H1 (cell line): Measurements from ENCODE around the gene RECK. TPM values are rescaled to one million over a fixed set of nuclear protein-coding genes. Genes with fewer than 3 reads are reported as not detected.

Experiments
- CTCF ChIA-PET: fragments of 300-600 bp; sonication (Branson Sonifier 250); formaldehyde crosslinking; loops from one replicate; lab custom pipeline; 2021; ENCODE audit not compliant: partially characterized antibody; lab: Charles Lee
- POLR2A ChIA-PET: fragments of 300-600 bp; sonication (Branson Sonifier 250); formaldehyde crosslinking; loops from one replicate; lab custom pipeline; 2021; ENCODE audit warnings: inconsistent platforms; ENCODE audit not compliant: partially characterized antibody; lab: Charles Lee
- DNase-seq, 2 experiments: peaks; one replicate each; pipeline versions ENCODE4 v3.0.0 to v3.0.0-alpha.2; 2010 to 2022; ENCODE audit warnings: low spot score in 2 of 2, low read depth in 1 of 2, mixed read lengths in 1 of 2
- FAIRE-seq: peaks from 2 replicates; lab custom pipeline; 2011; peaks lifted over from hg19 to GRCh38; lab: Jason Lieb, UNC
- H2AFZ ChIP-seq: 2 replicates; pipeline ENCODE4 v1.8.1; 2012; ENCODE audit warnings: low read length, inconsistent platforms
- H2AK5ac ChIP-seq: 2 replicates; pipeline ENCODE4 v1.6.1; 2013; ENCODE audit warnings: low read depth, low read length
- H2BK120ac ChIP-seq: replicated peaks from 2 replicates; pipeline ENCODE3; 2013; ENCODE audit warnings: low read depth, low read length, inconsistent platforms
- H2BK12ac ChIP-seq: 2 replicates; pipeline ENCODE4 v1.6.1; 2013; ENCODE audit warnings: low read depth, low read length
- H2BK15ac ChIP-seq: 2 replicates; pipeline ENCODE4 v1.6.1; 2013; ENCODE audit warnings: low read length
- H2BK20ac ChIP-seq: 2 replicates; pipeline ENCODE4 v1.6.1; 2013; ENCODE audit warnings: low read length
- H2BK5ac ChIP-seq: 2 replicates; pipeline ENCODE4 v1.6.1; 2013; ENCODE audit warnings: low read depth, low read length
- H3K14ac ChIP-seq: 2 replicates; pipeline ENCODE4 v1.6.1; 2013; ENCODE audit warnings: inconsistent platforms; ENCODE audit not compliant: insufficient read length
- H3K18ac ChIP-seq: 2 replicates; pipeline ENCODE4 v1.6.1; 2013; ENCODE audit warnings: low read length; ENCODE audit errors: extremely low read depth
- H3K23ac ChIP-seq: 2 replicates; pipeline ENCODE4 v1.6.1; 2013; ENCODE audit warnings: inconsistent platforms; ENCODE audit not compliant: insufficient read length
- H3K23me2 ChIP-seq: 2 replicates; pipeline ENCODE4 v1.6.1; 2013; ENCODE audit warnings: low read depth, low read length
- H3K27ac ChIP-seq: 2 replicates; pipeline ENCODE4 v1.6.1; 2011; ENCODE audit warnings: low read depth, low read length, inconsistent platforms
- H3K27me3 ChIP-seq, 4 experiments: replicated peaks in 1 of 4; 1 replicate in 1 of 4; 2 replicates in 3 of 4; pipeline versions ENCODE4 v1.6.1 to v1.8.1; 2011 to 2013; ENCODE audit warnings: low read length in 3 of 4, mild to moderate bottlenecking in 3 of 4, inconsistent platforms in 2 of 4, mixed read lengths in 2 of 4, moderate library complexity in 1 of 4; ENCODE audit not compliant: control insufficient read depth in 3 of 4, insufficient read depth in 3 of 4; ENCODE audit errors: extremely low read depth in 1 of 4
- H3K36me3 ChIP-seq, 4 experiments: 2 replicates each; pipeline versions ENCODE4 v1.6.1 to v1.8.1; 2011 to 2013; ENCODE audit warnings: mild to moderate bottlenecking in 4 of 4, low read length in 3 of 4, moderate library complexity in 2 of 4, control low read depth in 1 of 4, inconsistent platforms in 1 of 4; ENCODE audit not compliant: insufficient read depth in 4 of 4, control insufficient read depth in 2 of 4
- H3K4ac ChIP-seq: replicated peaks from 2 replicates; pipeline ENCODE3; 2013; ENCODE audit warnings: low read length, low read depth, mixed read lengths, inconsistent platforms; ENCODE audit not compliant: insufficient read length
- H3K4me1 ChIP-seq, 4 experiments: replicated peaks in 1 of 4; 1 replicate in 1 of 4; 2 replicates in 3 of 4; pipeline versions ENCODE4 v1.6.1 to v1.8.1; 2011 to 2013; ENCODE audit warnings: low read length in 3 of 4, inconsistent platforms in 2 of 4, mixed read lengths in 1 of 4; ENCODE audit not compliant: insufficient read depth in 4 of 4, control insufficient read depth in 3 of 4
- H3K4me2 ChIP-seq, 2 experiments: 2 replicates each; pipeline versions ENCODE4 v1.6.1 to v1.8.1; 2011 to 2013; ENCODE audit warnings: low read depth in 2 of 2, low read length in 2 of 2, control low read depth in 1 of 2, inconsistent platforms in 1 of 2, mild to moderate bottlenecking in 1 of 2; ENCODE audit not compliant: insufficient read depth in 1 of 2
- H3K4me3 ChIP-seq, 4 experiments: fragments of 200-600, 300-600 bp in 1 of 4; sonication (generic), shearing (Covaris generic), sonication (Bioruptor Twin) in 1 of 4; 2 replicates each; pipeline versions ENCODE4 v1.5.1 to v1.8.1; 2011 to 2016; ENCODE audit warnings: low read length in 4 of 4, low read depth in 3 of 4, control low read depth in 2 of 4, inconsistent platforms in 2 of 4, mild to moderate bottlenecking in 2 of 4, mixed read lengths in 1 of 4, moderate library complexity in 1 of 4; ENCODE audit not compliant: insufficient read depth in 2 of 4; ENCODE audit errors: extremely low read depth in 1 of 4
- H3K56ac ChIP-seq: replicated peaks from 2 replicates; pipeline ENCODE3; 2013; ENCODE audit warnings: low read depth, mild to moderate bottlenecking, mixed read lengths, low read length, inconsistent platforms; ENCODE audit not compliant: insufficient read length
- H3K79me1 ChIP-seq: 2 replicates; pipeline ENCODE4 v1.6.1; 2013; ENCODE audit warnings: low read depth, low read length, control low read depth
- H3K79me2 ChIP-seq, 2 experiments: 2 replicates each; pipeline versions ENCODE4 v1.6.1 to v1.8.1; 2012 to 2013; ENCODE audit warnings: low read length in 2 of 2, mild to moderate bottlenecking in 2 of 2, inconsistent platforms in 1 of 2; ENCODE audit not compliant: insufficient read depth in 2 of 2, control insufficient read depth in 1 of 2
- H3K9ac ChIP-seq, 4 experiments: replicated peaks in 1 of 4; 1 replicate in 1 of 4; 2 replicates in 3 of 4; pipeline versions ENCODE4 v1.6.1 to v1.8.1; 2011 to 2013; ENCODE audit warnings: low read depth in 3 of 4, low read length in 3 of 4, control low read depth in 2 of 4, mild to moderate bottlenecking in 2 of 4, moderate library complexity in 2 of 4, inconsistent platforms in 1 of 4; ENCODE audit errors: extremely low read depth in 1 of 4
- H3K9me3 ChIP-seq, 2 experiments: 2 replicates each; pipeline versions ENCODE4 v1.6.1 to v1.8.1; 2012 to 2013; ENCODE audit warnings: mild to moderate bottlenecking in 2 of 2, moderate library complexity in 2 of 2, control low read depth in 1 of 2, inconsistent platforms in 1 of 2, low read depth in 1 of 2, low read length in 1 of 2, mixed read lengths in 1 of 2; ENCODE audit not compliant: insufficient read depth in 2 of 2
- H4K20me1 ChIP-seq, 2 experiments: replicated peaks in 1 of 2; 2 replicates each; pipeline versions ENCODE3 to v1.8.1; 2011 to 2013; ENCODE audit warnings: inconsistent platforms in 2 of 2, low read length in 2 of 2, mild to moderate bottlenecking in 1 of 2; ENCODE audit not compliant: insufficient read depth in 2 of 2, control insufficient read depth in 1 of 2
- H4K5ac ChIP-seq: 2 replicates; pipeline ENCODE4 v1.6.1; 2013; ENCODE audit warnings: low read length, low read depth, mixed read lengths, inconsistent platforms; ENCODE audit not compliant: insufficient read length
- H4K8ac ChIP-seq: 2 replicates; pipeline ENCODE4 v1.8.0; 2013; ENCODE audit warnings: mild to moderate bottlenecking, moderate library complexity, low read length, inconsistent platforms; ENCODE audit not compliant: insufficient read depth; ENCODE audit errors: extremely low read depth
- H4K91ac ChIP-seq: replicated peaks from 2 replicates; pipeline ENCODE3; 2013; ENCODE audit warnings: low read length, mixed read lengths, inconsistent platforms; ENCODE audit not compliant: insufficient read length
- ATF2 ChIP-seq: IDR thresholded peaks from 2 replicates; pipeline ENCODE4 v1.6.1; 2012; ENCODE audit warnings: low read length, inconsistent platforms
- ATF3 ChIP-seq: IDR thresholded peaks from 2 replicates; pipeline ENCODE4 v1.6.1; 2011; ENCODE audit warnings: low read depth, mild to moderate bottlenecking, low read length; ENCODE audit not compliant: insufficient read depth
- CEBPB ChIP-seq: IDR thresholded peaks from 2 replicates; pipeline ENCODE4 v1.6.1; 2012; ENCODE audit warnings: low read depth, low read length
- CHD2 ChIP-seq: IDR thresholded peaks from 2 replicates; pipeline ENCODE4 v1.6.1; 2012; ENCODE audit warnings: low read length, improper control_type of control experiment
- CTBP2 ChIP-seq: IDR thresholded peaks from 2 replicates; pipeline ENCODE4 v1.7.0; 2011; ENCODE audit warnings: borderline replicate concordance, mild to moderate bottlenecking, moderate library complexity, mixed read lengths, low read length; ENCODE audit not compliant: insufficient read depth, insufficient read length
- E2F6 ChIP-seq: IDR thresholded peaks from 2 replicates; pipeline ENCODE4 v1.6.1; 2012; ENCODE audit warnings: inconsistent platforms
- EZH2 ChIP-seq: fragments of 200-600 bp; sonication (generic); IDR thresholded peaks from 2 replicates; pipeline ENCODE4 v1.7.1; 2012; ENCODE audit warnings: low read depth, mild to moderate bottlenecking, moderate library complexity, low read length, inconsistent platforms; ENCODE audit not compliant: severe bottlenecking
- KDM4A ChIP-seq: IDR thresholded peaks from one replicate; pipeline ENCODE4 v1.7.1; 2012; ENCODE audit warnings: low read depth, mild to moderate bottlenecking, moderate library complexity, low read length, inconsistent platforms; ENCODE audit not compliant: severe bottlenecking
- POU5F1 ChIP-seq: IDR thresholded peaks from 2 replicates; pipeline ENCODE4 v1.6.1; 2011; ENCODE audit warnings: low read depth, mild to moderate bottlenecking, low read length, moderate library complexity
- SP4 ChIP-seq: IDR thresholded peaks from 2 replicates; pipeline ENCODE4 v1.6.1; 2012; ENCODE audit warnings: low read length, inconsistent platforms
- SUZ12 ChIP-seq: fragments of 200-600 bp; sonication (generic); IDR thresholded peaks from 2 replicates; pipeline ENCODE4 v1.6.1; 2012; ENCODE audit warnings: mild to moderate bottlenecking, inconsistent platforms, low read length, moderate library complexity, mixed read lengths
- TEAD4 ChIP-seq: IDR thresholded peaks from 2 replicates; pipeline ENCODE4 v1.6.1; 2012; ENCODE audit warnings: low read depth, low read length, inconsistent platforms, mixed read lengths
- WGBS, 2 experiments: shearing (Covaris generic) in 1 of 2; methylation state at CpG; one replicate each; pipeline versions ENCODE4 v1.1.6 to v1.1.7; 2013 to 2015; ENCODE audit warnings: low lambda C conversion rate in 2 of 2, mixed read lengths in 2 of 2, inconsistent platforms in 1 of 2, low coverage in 1 of 2, missing lambda C conversion rate in 1 of 2; ENCODE audit not compliant: insufficient replicate concordance in 2 of 2, insufficient coverage in 1 of 2, insufficient read length in 1 of 2; ENCODE audit errors: extremely low coverage in 1 of 2, missing lambda C conversion rate in 1 of 2; 5-methylcytosine and 5-hydroxymethylcytosine counted together
- polyA plus RNA-seq, 7 experiments: library from polyadenylated mRNA; depleted of rRNA in 3 of 7; stranded (reverse) in 5 of 7; unstranded in 2 of 7; fragments of >200 nt in 5 of 7; fragments of 200-250 nt in 2 of 7; gene quantifications; 1 replicate in 5 of 7; 2 replicates in 1 of 7; 4 replicates in 1 of 7; pipeline versions ENCODE4 v1.2.1 to v1.2.3, GENCODE V29; 2011 to 2013; ENCODE audit warnings: missing spikeins in 2 of 7, mixed read lengths in 2 of 7
- total RNA-seq: library from RNA; stranded (reverse); fragmentation: NEBNext Ultra II Directional; extraction: Animal tissue kit (Norgen Biotek cat#: 25700); gene quantifications from 2 replicates; pipeline ENCODE4 v1.2.1, GENCODE V29; 2021

The RECK gene
- total and polyA plus RNA-seq, 2 of the 8 experiments (the other 6 are each of a cell fraction or from before 2014, with no cell fraction given): 5.4 to 9.8 TPM

- no peaks in the 10 kb centered on the region for H3K79me1 ChIP-seq
- H2BK15ac ChIP-seq: no peak overlapping the region
- H3K9me3 ChIP-seq: no peaks in the 10 kb centered on the region
- no peak overlapping the region for H3K18ac ChIP-seq
- H3K27ac ChIP-seq: no peak overlapping the region
- no peak overlapping the region for H3K56ac ChIP-seq
- no peak overlapping the region for H4K5ac ChIP-seq
- WGBS, 2 experiments: 89% methylated on average over 3 of the region's 3 CpGs; no CpG with 5 or more reads in 1 of the 2 experiments
- H2AFZ ChIP-seq: no peak overlapping the region
- H3K4me3 ChIP-seq: no peak overlapping the region
- no peaks in the 10 kb centered on the region for H3K79me2 ChIP-seq
- DNase-seq: no peak
- H3K4me1 ChIP-seq: no peaks in the 10 kb centered on the region
- H3K23ac ChIP-seq: no peak overlapping the region
- no peak overlapping the region for H3K4me2 ChIP-seq
- H2AK5ac ChIP-seq: no peak overlapping the region
- H3K4ac ChIP-seq: no peak overlapping the region
- H3K23me2 ChIP-seq: no peaks in the 10 kb centered on the region
- H3K36me3 ChIP-seq: no peaks in the 10 kb centered on the region
- no peak overlapping the region; the same call in 1 of the 2 replicates for H4K8ac ChIP-seq
- H2BK5ac ChIP-seq: no peak overlapping the region
- no peak overlapping the region for H2BK120ac ChIP-seq
- POLR2A ChIA-PET: no interaction called here
- FAIRE-seq: no peak
- CTCF ChIA-PET: interaction anchor here (1.3 to 5.6 kb wide), 3 partner anchors 14 to 50 kb away, joined by 5 to 40 read pairs (median 5); no protein-coding TSS in a partner anchor
- H3K9ac ChIP-seq: no peak overlapping the region
- no peak overlapping the region for H2BK12ac ChIP-seq
- no peak overlapping the region for H4K91ac ChIP-seq
- H2BK20ac ChIP-seq: no peak overlapping the region
- no peaks in the 10 kb centered on the region for H4K20me1 ChIP-seq
- no peak overlapping the region for H3K14ac ChIP-seq
- H3K27me3 ChIP-seq: no peaks in the 10 kb centered on the region
- TF ChIP-seq EZH2 (no peak), ATF2 (no peak), SP4 (no peak), CEBPB (no peak), ATF3 (no peak), CHD2 (no peak), CTBP2 (no peak), POU5F1 (no peak), KDM4A (no peak), SUZ12 (no peak), TEAD4 (no peak), E2F6 (no peak)
Observed at GRCh38 chr9:36116593-36116992, 79.9 kb downstream of the RECK start.
